GM18498 (cell line): ENCODE measurements around the gene C19orf25.

ENCODE experiments used
- ATAC-seq: cut with Tn5 transposase; IDR thresholded peaks from one replicate; pipeline ENCODE4 v1.9.1; 2021; ENCODE audit warnings: mild to moderate bottlenecking, moderate library complexity; ENCODE audit not compliant: unreplicated experiment

The C19orf25 gene

GRCh38 chr19:1496714-1497577, 17.9 kb upstream of the C19orf25 start:
- ATAC-seq = no peak

- ATAC-seq = no peak
These were observed 17.0 kb upstream of the C19orf25 start for GRCh38 chr19:1495799-1496713.

GRCh38 chr19:1495051-1495798, 16.2 kb upstream of the C19orf25 start:
- ATAC-seq = no peak

GRCh38 chr19:1494115-1494815, 15.2 kb upstream of the C19orf25 start:
- no peak for ATAC-seq

GRCh38 chr19:1492474-1493006, 13.5 kb upstream of the C19orf25 start:
- no peak for ATAC-seq

GRCh38 chr19:1491849-1492170, 12.8 kb upstream of the C19orf25 start:
- ATAC-seq = no peak

GRCh38 chr19:1491114-1491848, 12.3 kb upstream of the C19orf25 start, which contains the start of gene REEP6:
REEP6 (plus strand) TSS chr19:1491181; CDS start chr19:1491270, 89 bp downstream.
- ATAC-seq = no peak

GRCh38 chr19:1490311-1491113, 11.5 kb upstream of the C19orf25 start, which contains the start of gene PCSK4:
PCSK4 (minus strand) TSS chr19:1490350; CDS start chr19:1490346, 4 bp downstream.
- ATAC-seq = peak; percentile 83

GRCh38 chr19:1489463-1490310, 10.7 kb upstream of the C19orf25 start:
- no peak for ATAC-seq

GRCh38 chr19:1488282-1488601, 9.2 kb upstream of the C19orf25 start:
- no peak for ATAC-seq

- no peak for ATAC-seq
These were observed 8.7 kb upstream of the C19orf25 start for GRCh38 chr19:1487576-1488281.

GRCh38 chr19:1486720-1487575, 7.9 kb upstream of the C19orf25 start:
- no peak for ATAC-seq

GRCh38 chr19:1483979-1484428, 5.0 kb upstream of the C19orf25 start:
- ATAC-seq = no peak

- ATAC-seq = no peak
These were observed 4.3 kb upstream of the C19orf25 start for GRCh38 chr19:1483131-1483978.
